Endothelial cell (in vitro differentiated cells): ENCODE results near the gene CYP24A1. TPM values are rescaled to one million over a fixed set of nuclear protein-coding genes. Genes with fewer than 3 reads are reported as not detected.

ENCODE experiments used
- DNase-seq: peaks from one replicate; pipeline ENCODE4 v3.0.0; 2021; ENCODE audit warnings: low spot score
- H3K27ac Mint-ChIP-seq: one replicate; pipeline ENCODE4 v1.8.0; 2021; ENCODE audit warnings: mixed read lengths, inconsistent platforms; ENCODE audit not compliant: unreplicated experiment
- H3K27me3 Mint-ChIP-seq: one replicate; pipeline ENCODE4 v1.8.0; 2021; ENCODE audit warnings: mild to moderate bottlenecking, moderate library complexity, mixed read lengths, inconsistent platforms; ENCODE audit not compliant: unreplicated experiment
- H3K36me3 Mint-ChIP-seq: one replicate; pipeline ENCODE4 v1.8.0; 2021; ENCODE audit warnings: mild to moderate bottlenecking, low read depth, mixed read lengths, inconsistent platforms; ENCODE audit not compliant: unreplicated experiment
- H3K4me1 Mint-ChIP-seq: one replicate; pipeline ENCODE4 v1.8.0; 2021; ENCODE audit warnings: mild to moderate bottlenecking, mixed read lengths, inconsistent platforms; ENCODE audit not compliant: unreplicated experiment
- H3K4me3 Mint-ChIP-seq: one replicate; pipeline ENCODE4 v1.8.0; 2021; ENCODE audit warnings: mild to moderate bottlenecking, mixed read lengths, inconsistent platforms; ENCODE audit not compliant: unreplicated experiment
- H3K9me3 Mint-ChIP-seq: one replicate; pipeline ENCODE4 v1.8.0; 2021; ENCODE audit warnings: mixed read lengths, inconsistent platforms; ENCODE audit not compliant: unreplicated experiment
- CTCF ChIP-seq: fragments of 200-600 bp; sonication (generic); IDR thresholded peaks from one replicate; pipeline ENCODE4 v1.5.0; 2021; ENCODE audit warnings: antibody characterized with exemption; ENCODE audit not compliant: unreplicated experiment
- total RNA-seq: library from RNA; stranded (reverse); fragmentation: NEBNext Ultra II Directional; extraction: Animal tissue kit (Norgen Biotek cat#: 25700); gene quantifications from one replicate; pipeline ENCODE4 v1.2.1, GENCODE V29; 2021; ENCODE audit not compliant: unreplicated experiment

The CYP24A1 gene
- total RNA-seq, 1 donor from 2014 or later, result not detected

DNA sequence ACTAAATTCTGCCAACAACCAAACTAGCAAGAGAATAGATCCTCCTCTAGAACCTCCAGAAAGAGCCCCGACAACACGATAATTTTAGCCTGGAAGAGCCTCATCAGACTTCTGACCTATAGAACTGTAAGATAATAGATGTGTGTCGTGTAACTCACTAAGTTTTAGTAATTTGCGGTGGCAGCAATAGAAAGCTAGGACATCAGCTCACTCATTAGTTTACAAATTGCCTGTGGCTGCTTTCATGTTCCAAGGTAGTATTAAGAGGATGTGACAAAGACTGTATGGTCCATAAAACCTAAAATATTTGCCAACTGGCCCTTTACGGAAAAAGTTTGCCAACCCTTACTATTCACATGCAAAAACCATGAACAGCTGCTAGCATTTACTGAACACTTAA, 17.3 kb downstream of the CYP24A1 start:
- Mint-ChIP-seq H3K27me3 (peaks cover 3% of the 10 kb centered on the region), H3K4me1 (no peaks in the 10 kb centered on the region), H3K9me3 (no peaks in the 10 kb centered on the region), H3K4me3 (no peak overlapping the region), H3K36me3 (no peaks in the 10 kb centered on the region), H3K27ac (no peak overlapping the region)
- DNase-seq, result no peak
- no peak for TF ChIP-seq CTCF

DNA sequence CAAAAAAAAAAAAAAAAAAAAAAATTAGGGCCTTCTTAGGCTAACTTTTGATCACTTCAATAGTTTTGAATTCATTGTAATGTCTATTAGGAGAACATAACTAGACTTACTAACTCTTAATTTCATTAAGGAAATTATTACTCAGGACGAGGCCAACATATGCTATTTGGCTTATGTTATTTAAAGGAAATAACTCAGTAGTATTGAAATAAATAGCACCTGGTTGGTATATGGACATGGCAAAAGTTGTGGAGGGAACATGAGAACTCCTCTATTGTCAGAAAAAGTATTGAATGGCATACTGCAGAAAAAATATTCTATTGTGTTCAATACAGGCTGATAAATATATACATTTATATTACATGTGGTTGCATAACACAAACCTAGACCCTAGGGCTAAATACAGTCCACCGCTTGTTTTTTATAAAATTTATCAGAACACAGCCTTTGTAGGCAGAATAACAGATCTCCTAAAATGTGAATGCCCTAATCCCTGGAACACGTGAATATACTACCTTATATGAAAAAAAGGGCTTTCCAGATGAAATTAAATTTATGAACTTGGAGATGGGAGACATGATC, 18.0 kb downstream of the CYP24A1 start:
- Mint-ChIP-seq H3K27ac (no peak overlapping the region), H3K4me3 (no peak overlapping the region), H3K9me3 (no peaks in the 10 kb centered on the region), H3K4me1 (no peaks in the 10 kb centered on the region), H3K36me3 (no peaks in the 10 kb centered on the region), H3K27me3 (peaks cover under 1% of the 10 kb centered on the region)
- no peak for TF ChIP-seq CTCF
- DNase-seq, result no peak

GRCh38 chr20:54154439-54154838, 19.3 kb downstream of the CYP24A1 start:
- Mint-ChIP-seq H3K27me3 (no peaks in the 10 kb centered on the region), H3K36me3 (no peaks in the 10 kb centered on the region), H3K4me3 (no peak overlapping the region), H3K27ac (no peak overlapping the region), H3K9me3 (no peaks in the 10 kb centered on the region), H3K4me1 (no peaks in the 10 kb centered on the region)
- TF ChIP-seq CTCF, result no peak
- no peak for DNase-seq

DNA sequence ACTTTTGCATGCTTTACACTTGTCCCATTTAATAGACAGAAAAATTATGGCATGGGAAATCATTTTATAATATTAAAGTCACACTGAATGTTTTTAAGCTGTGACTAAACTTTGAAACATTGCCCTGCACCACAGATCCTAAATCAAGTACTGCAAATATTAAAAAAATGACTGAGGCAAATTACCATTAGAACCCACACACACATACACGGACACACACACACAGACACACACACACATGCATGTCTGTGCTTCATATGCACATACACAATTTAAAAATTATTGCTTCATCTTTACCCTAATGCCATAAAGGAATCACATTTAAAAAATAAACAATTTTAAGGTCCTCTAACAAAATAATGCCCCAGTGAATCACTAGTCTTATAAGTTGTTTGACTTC, 19.9 kb downstream of the CYP24A1 start:
- Mint-ChIP-seq H3K4me1 (no peaks in the 10 kb centered on the region), H3K27me3 (no peaks in the 10 kb centered on the region), H3K9me3 (no peaks in the 10 kb centered on the region), H3K27ac (no peak overlapping the region), H3K4me3 (no peak overlapping the region), H3K36me3 (no peaks in the 10 kb centered on the region)
- TF ChIP-seq CTCF, result no peak
- no peak for DNase-seq

- Mint-ChIP-seq H3K27ac (no peak overlapping the region), H3K4me1 (peaks cover 4% of the 10 kb centered on the region), H3K36me3 (no peaks in the 10 kb centered on the region), H3K27me3 (peaks cover 1% of the 10 kb centered on the region), H3K9me3 (no peaks in the 10 kb centered on the region), H3K4me3 (no peak overlapping the region)
- no peak for TF ChIP-seq CTCF
- DNase-seq, result no peak
Measured at GRCh38 chr20:54153041-54153327, 20.8 kb downstream of the CYP24A1 start.
